MCF 10A (cell line): ENCODE measurements around the gene ARID5A. TPM values are rescaled to one million over a fixed set of nuclear protein-coding genes. Genes with fewer than 3 reads are reported as not detected.

Experiments used
- BruUV-seq: library from RNA; stranded (reverse); fragments of 400-500 nt; replicated peaks from 2 replicates; lab custom pipeline; 2021; lab: Mats Ljungman, UMichigan
- CTCF ChIA-PET: fragments of 300-600 bp; sonication (Branson Sonifier 250); formaldehyde crosslinking; extraction: SDS; loops from one replicate; lab custom pipeline; 2021; ENCODE audit warnings: antibody characterized with exemption, inconsistent platforms; lab: Yijun Ruan, JAX
- POLR2A ChIA-PET: fragments of 300-600, 350-650 bp; sonication (Branson Sonifier 250); formaldehyde crosslinking; extraction: SDS; loops from one replicate; lab custom pipeline; 2020; ENCODE audit warnings: antibody characterized with exemption, inconsistent platforms; lab: Yijun Ruan, JAX
- DNase-seq: peaks from one replicate; pipeline ENCODE4 v3.0.0-alpha.2; 2018; ENCODE audit not compliant: unreplicated experiment
- H3K27ac Mint-ChIP-seq: one replicate; pipeline ENCODE4 v1.8.0; 2022; ENCODE audit warnings: mild to moderate bottlenecking, low read depth, mixed read lengths; ENCODE audit not compliant: unreplicated experiment
- H3K27me3 Mint-ChIP-seq: one replicate; pipeline ENCODE4 v1.8.0; 2022; ENCODE audit warnings: mixed read lengths; ENCODE audit not compliant: insufficient read depth, unreplicated experiment
- H3K36me3 Mint-ChIP-seq: one replicate; pipeline ENCODE4 v1.8.0; 2022; ENCODE audit warnings: mild to moderate bottlenecking, moderate library complexity, mixed read lengths; ENCODE audit not compliant: insufficient read depth, unreplicated experiment
- H3K4me1 Mint-ChIP-seq: one replicate; pipeline ENCODE4 v1.8.0; 2022; ENCODE audit warnings: mixed read lengths; ENCODE audit not compliant: insufficient read depth, unreplicated experiment
- H3K4me3 Mint-ChIP-seq: one replicate; pipeline ENCODE4 v1.8.0; 2022; ENCODE audit warnings: mild to moderate bottlenecking, moderate library complexity, mixed read lengths; ENCODE audit not compliant: unreplicated experiment
- H3K9me3 Mint-ChIP-seq: one replicate; pipeline ENCODE4 v1.8.0; 2022; ENCODE audit warnings: mixed read lengths; ENCODE audit not compliant: unreplicated experiment
- intact Hi-C: fragments of 100-400 bp; cut with micrococcal nuclease; formaldehyde crosslinking; loops from 2 replicates; pipeline ENCODE4 v1.14.1; 2022
- total RNA-seq: library from RNA; stranded (reverse); gene quantifications from 2 replicates; pipeline ENCODE4 v1.2.3, GENCODE V29; 2022
- TF ChIP-seq, protein P1 (sequence below): fragments of 200-600 bp; IDR thresholded peaks from one replicate; pipeline ENCODE4 v1.8.0; 2022; ENCODE audit warnings: antibody characterized with exemption, mild to moderate bottlenecking; ENCODE audit not compliant: unreplicated experiment

Gene ARID5A
- total RNA-seq, 1 experiment from 2014 or later: 3.4 TPM

DNA sequence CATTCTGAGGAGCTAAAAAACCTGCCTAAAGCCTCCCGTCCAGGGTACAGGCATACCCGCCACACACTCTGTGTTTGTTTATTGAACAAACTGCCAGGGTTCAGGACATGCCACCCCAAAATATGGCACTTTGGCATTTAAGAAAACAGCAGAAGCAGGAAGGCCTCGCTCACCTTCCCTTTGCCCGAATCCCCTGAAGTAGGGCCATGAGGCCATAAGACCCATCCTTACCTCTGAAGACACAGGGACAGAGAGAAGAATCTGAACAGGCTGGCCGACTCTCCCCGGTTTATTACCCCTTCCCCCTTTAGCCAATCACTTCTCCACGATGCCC is 29.7 kb upstream of the ARID5A start:
- POLR2A ChIA-PET: interaction anchor here (0.9 kb wide), 1 partner anchor 27 kb away, joined by 3 read pairs; no protein-coding TSS in a partner anchor
- CTCF ChIA-PET: interaction anchor here (0.6 to 13.3 kb wide), 6 partner anchors 25 to 240 kb away, joined by 3 to 360 read pairs (median 3); no protein-coding TSS in a partner anchor
- BruUV-seq: no TSS peak
- no peak overlapping the region for H3K4me3 Mint-ChIP-seq
- H3K27me3 Mint-ChIP-seq: peaks cover 18% of the 10 kb centered on the region
- intact Hi-C loops: loop anchor here (5.0 kb wide), 2 partner anchors 240 to 370 kb away; partner anchors contain the start of genes ASTL, CIAO1 and TMEM127
- H3K27ac Mint-ChIP-seq: no peak overlapping the region
- H3K36me3 Mint-ChIP-seq: no peaks in the 10 kb centered on the region
- no peak for DNase-seq
- TF ChIP-seq, protein P1, sequence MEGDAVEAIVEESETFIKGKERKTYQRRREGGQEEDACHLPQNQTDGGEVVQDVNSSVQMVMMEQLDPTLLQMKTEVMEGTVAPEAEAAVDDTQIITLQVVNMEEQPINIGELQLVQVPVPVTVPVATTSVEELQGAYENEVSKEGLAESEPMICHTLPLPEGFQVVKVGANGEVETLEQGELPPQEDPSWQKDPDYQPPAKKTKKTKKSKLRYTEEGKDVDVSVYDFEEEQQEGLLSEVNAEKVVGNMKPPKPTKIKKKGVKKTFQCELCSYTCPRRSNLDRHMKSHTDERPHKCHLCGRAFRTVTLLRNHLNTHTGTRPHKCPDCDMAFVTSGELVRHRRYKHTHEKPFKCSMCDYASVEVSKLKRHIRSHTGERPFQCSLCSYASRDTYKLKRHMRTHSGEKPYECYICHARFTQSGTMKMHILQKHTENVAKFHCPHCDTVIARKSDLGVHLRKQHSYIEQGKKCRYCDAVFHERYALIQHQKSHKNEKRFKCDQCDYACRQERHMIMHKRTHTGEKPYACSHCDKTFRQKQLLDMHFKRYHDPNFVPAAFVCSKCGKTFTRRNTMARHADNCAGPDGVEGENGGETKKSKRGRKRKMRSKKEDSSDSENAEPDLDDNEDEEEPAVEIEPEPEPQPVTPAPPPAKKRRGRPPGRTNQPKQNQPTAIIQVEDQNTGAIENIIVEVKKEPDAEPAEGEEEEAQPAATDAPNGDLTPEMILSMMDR: no peak
- H3K4me1 Mint-ChIP-seq: peaks cover 16% of the 10 kb centered on the region
- no peaks in the 10 kb centered on the region for H3K9me3 Mint-ChIP-seq

DNA sequence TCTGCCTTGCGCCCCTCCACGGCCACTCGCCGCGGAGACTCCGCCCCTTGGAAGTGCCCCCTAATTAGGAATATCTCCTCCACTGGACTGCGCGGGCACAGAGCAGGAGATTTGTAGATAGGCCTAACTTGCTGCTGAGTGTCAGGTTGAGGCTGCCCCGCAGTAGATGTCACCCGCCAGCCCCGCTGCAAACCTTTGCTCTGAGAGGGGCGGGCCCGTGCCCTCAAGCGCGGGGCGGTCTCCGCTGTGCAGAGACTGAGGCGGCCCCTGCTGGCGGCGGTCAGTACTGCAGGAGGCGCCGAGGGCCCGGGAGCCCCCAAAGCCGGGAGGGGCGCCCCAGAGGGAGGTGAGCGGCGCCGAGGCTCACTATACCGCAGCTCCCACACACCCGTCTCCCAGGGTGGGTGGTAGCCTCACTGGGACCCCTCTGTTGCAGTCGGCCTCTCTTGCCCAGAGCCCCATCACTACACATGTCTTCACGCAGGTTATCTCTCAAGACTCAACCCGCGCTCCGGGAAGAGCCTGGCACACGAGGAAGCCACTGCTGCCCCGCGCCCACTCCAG is 28.5 kb upstream of the ARID5A start:
- peak; percentile 46 for DNase-seq
- intact Hi-C loops: loop anchor here (2.0 to 5.0 kb wide), 3 partner anchors 47 to 371 kb away; partner anchors contain the start of genes ASTL, CIAO1 and TMEM127
- no peaks in the 10 kb centered on the region for H3K36me3 Mint-ChIP-seq
- POLR2A ChIA-PET: no interaction called here
- TF ChIP-seq, protein P1: peak; percentile 98
- BruUV-seq: no TSS peak
- H3K4me3 Mint-ChIP-seq: no peak overlapping the region
- CTCF ChIA-PET: interaction anchor here (0.5 to 13.3 kb wide), 24 partner anchors 9 to 516 kb away, joined by 3 to 360 read pairs (median 4); no protein-coding TSS in a partner anchor
- H3K27ac Mint-ChIP-seq: no peak overlapping the region
- H3K27me3 Mint-ChIP-seq: peaks cover 18% of the 10 kb centered on the region
- H3K4me1 Mint-ChIP-seq: peaks cover 16% of the 10 kb centered on the region
- H3K9me3 Mint-ChIP-seq: no peaks in the 10 kb centered on the region

DNA sequence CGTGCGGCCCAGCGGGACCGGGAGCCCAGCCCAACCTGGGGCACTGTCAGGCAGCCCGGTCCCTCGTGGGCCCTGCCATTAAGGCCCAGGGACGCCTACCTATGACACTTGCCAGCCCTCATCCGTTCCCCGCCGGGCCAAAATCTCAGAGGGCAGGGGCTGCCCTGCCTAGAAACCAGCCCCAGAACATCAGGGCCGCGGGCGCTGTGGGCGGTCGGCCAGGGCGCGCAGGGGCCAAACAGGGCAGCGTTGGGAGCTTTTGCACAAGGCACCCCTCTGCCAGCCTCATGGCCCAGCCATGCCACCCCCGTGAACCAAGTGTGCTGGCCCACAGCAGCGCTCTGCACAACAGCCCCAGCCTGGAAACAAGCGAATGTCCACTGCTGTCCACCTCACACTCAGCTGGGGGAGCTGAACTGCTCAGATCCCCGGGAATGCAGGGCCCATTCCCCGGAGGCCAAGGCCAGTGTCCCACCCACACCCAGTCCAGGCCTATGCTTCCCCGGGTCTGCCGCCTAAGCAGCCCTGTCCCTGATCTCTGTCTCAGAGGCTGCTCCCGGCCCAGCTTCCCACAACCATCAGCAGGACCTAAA is 27.9 kb upstream of the ARID5A start:
- CTCF ChIA-PET: interaction anchor here (0.5 to 13.3 kb wide), 44 partner anchors 10 to 486 kb away, joined by 3 to 360 read pairs (median 5); partner anchors contain the start of gene SNRNP200
- Mint-ChIP-seq H3K27ac (no peak overlapping the region), H3K27me3 (peaks cover 18% of the 10 kb centered on the region), H3K36me3 (no peaks in the 10 kb centered on the region), H3K4me3 (no peak overlapping the region), H3K9me3 (no peaks in the 10 kb centered on the region), H3K4me1 (peaks cover 16% of the 10 kb centered on the region)
- POLR2A ChIA-PET: interaction anchor here (0.6 to 1.4 kb wide), 5 partner anchors 46 to 242 kb away, joined by 3 to 10 read pairs (median 5); no protein-coding TSS in a partner anchor
- TF ChIP-seq, protein P1: no peak
- intact Hi-C loops: loop anchor here (1.0 to 5.0 kb wide), 6 partner anchors 46 to 371 kb away; partner anchors contain the start of genes ASTL, CIAO1, SNRNP200 and TMEM127
- BruUV-seq: no TSS peak
- DNase-seq: no peak
